Ishikawa (cell line): Measurements from ENCODE around the gene SUDS3.
A peak's percentile ranks its signal among the peaks of the same experiment; 100 is the strongest.

Experiments
- CEBPB ChIP-seq: IDR thresholded peaks from 2 replicates; pipeline ENCODE4 v1.6.1; 2012
- CREB1 ChIP-seq: IDR thresholded peaks from 2 replicates; pipeline ENCODE4 v1.6.1; 2012; ENCODE audit warnings: low read depth
- EP300 ChIP-seq: IDR thresholded peaks from 2 replicates; pipeline ENCODE4 v1.6.1; 2012; ENCODE audit warnings: borderline replicate concordance
- MAX ChIP-seq: IDR thresholded peaks from 2 replicates; pipeline ENCODE4 v1.6.1; 2012
- RAD21 ChIP-seq: IDR thresholded peaks from 2 replicates; pipeline ENCODE4 v1.6.1; 2012; ENCODE audit warnings: low read depth
- REST ChIP-seq: IDR thresholded peaks from 2 replicates; pipeline ENCODE4 v1.6.1; 2012; ENCODE audit warnings: low read depth, mild to moderate bottlenecking
- TAF1 ChIP-seq: IDR thresholded peaks from 2 replicates; pipeline ENCODE4 v1.6.1; 2012; ENCODE audit warnings: low read depth, mild to moderate bottlenecking
- TEAD4 ChIP-seq: IDR thresholded peaks from 2 replicates; pipeline ENCODE4 v1.6.1; 2012
- USF1 ChIP-seq: IDR thresholded peaks from 2 replicates; pipeline ENCODE4 v1.6.1; 2012
- YY1 ChIP-seq: IDR thresholded peaks from 2 replicates; pipeline ENCODE4 v1.6.1; 2012; ENCODE audit warnings: low read depth
- ZBTB7A ChIP-seq: IDR thresholded peaks from 2 replicates; pipeline ENCODE4 v1.6.1; 2012; ENCODE audit warnings: low read depth

GRCh38 chr12:118371321-118372282 lies 4.8 kb upstream of the SUDS3 start:
- TF ChIP-seq EP300 (no peak), CEBPB (no peak), MAX (no peak), TAF1 (no peak), YY1 (no peak), REST (no peak), USF1 (no peak), CREB1 (no peak), ZBTB7A (peak; percentile 55; the same call in 1 of the 2 replicates), TEAD4 (no peak), RAD21 (no peak)
